Heart right ventricle (tissue), 16 donors: Measurements from ENCODE around the gene MAPK10. TPM values are rescaled to one million over a fixed set of nuclear protein-coding genes. Genes with fewer than 3 reads are reported as not detected.

ENCODE experiments used
- ATAC-seq, 8 donors: fragments of 200-7000 bp; cut with Tn5 transposase; one replicate each; pipeline ENCODE4 v1.9.1; 2020; ENCODE audit warnings: mild to moderate bottlenecking in 8 of 8, moderate library complexity in 8 of 8, moderate number of reproducible peaks in 1 of 8
- DNase-seq, 2 donors: peaks; one replicate each; pipeline ENCODE4 v3.0.0-alpha.2; 2020
- H3K27ac ChIP-seq, 10 donors: fragments of 200-600 bp; sonication (generic) in 2 of 10; one replicate each; pipeline versions ENCODE4 v1.5.0 to v1.8.0; 2020 to 2022; ENCODE audit warnings: mild to moderate bottlenecking in 3 of 10
- H3K27me3 ChIP-seq, 7 donors: fragments of 200-600 bp; one replicate each; pipeline ENCODE4 v1.8.0; 2021 to 2022; ENCODE audit warnings: mild to moderate bottlenecking in 2 of 7
- H3K36me3 ChIP-seq, 9 donors: fragments of 200-600 bp; sonication (generic) in 1 of 9; one replicate each; pipeline versions ENCODE4 v1.5.0 to v1.8.0; 2020 to 2022; ENCODE audit warnings: mild to moderate bottlenecking in 2 of 9
- H3K4me1 ChIP-seq, 9 donors: fragments of 200-600 bp; sonication (generic) in 1 of 9; one replicate each; pipeline versions ENCODE4 v1.5.0 to v1.8.0; 2020 to 2022; ENCODE audit warnings: mild to moderate bottlenecking in 4 of 9
- H3K4me3 ChIP-seq, 10 donors: fragments of 200-600 bp; sonication (generic) in 2 of 10; one replicate each; pipeline versions ENCODE4 v1.5.0 to v1.8.0; 2020 to 2022; ENCODE audit warnings: mild to moderate bottlenecking in 7 of 10, moderate library complexity in 2 of 10
- H3K9me3 ChIP-seq, 11 donors: fragments of 200-600 bp in 10 of 11; sonication (generic) in 2 of 11; one replicate each; pipeline versions ENCODE4 v1.5.0 to v1.8.0; 2013 to 2022; ENCODE audit warnings: mild to moderate bottlenecking in 2 of 11, control low read depth in 1 of 11, moderate library complexity in 1 of 11
- whole genome bisulfite sequencing, 2 donors: extraction: QIAGEN DNeasy Blood & Tissue Kit; methylation state at CpG; one replicate each; pipeline ENCODE4 v1.1.7; 2013; ENCODE audit warnings: inconsistent platforms in 1 of 2; 5-methylcytosine and 5-hydroxymethylcytosine counted together
- intact Hi-C, 10 donors: fragments of 100-400 bp; cut with DNase I; formaldehyde crosslinking; loops; one replicate each; pipeline versions ENCODE4 v1.11.1 to v1.14.2; 2022
- polyA plus RNA-seq, 2 donors: library from polyadenylated mRNA; stranded (reverse); fragments of 200-250 nt; gene quantifications; one replicate each; pipeline ENCODE4 v1.2.3, GENCODE V29; 2013
- total RNA-seq, 10 donors: library from RNA; stranded (reverse); fragmentation: NEBNext Ultra II Directional in 3 of 10; extraction: Animal tissue kit (Norgen Biotek cat#: 25700) in 3 of 10; gene quantifications; one replicate each; pipeline versions ENCODE4 v1.2.1 to v1.2.4, GENCODE V29; 2021 to 2023
- TF ChIP-seq, protein P1 (sequence below), 9 donors: fragments of 200-600 bp; sonication (generic) in 2 of 9; IDR thresholded peaks; one replicate each; pipeline versions ENCODE4 v1.5.0 to v1.8.0; 2021 to 2022; ENCODE audit warnings: antibody characterized with exemption in 9 of 9, mild to moderate bottlenecking in 5 of 9, moderate library complexity in 1 of 9
- donor health status: Arrhythmogenic right ventricular cardiomyopathy.
- donor health status: ischemic (EF 13 %, LVEDD 7.1; RV severe dilation, severe dysfunction).
- donor health status: healthy with polysubstance abuse.
- donor health status: DM: no; HTN: yes; CAD: no.
- donor health status: DM: no; HTN: no; CAD: no.
- donor health status: ischemic (EF 25% LVEDD 6.9; RV normal size, moderate dysfunction).
- donor health status: ischemic (EF 25% LVEDD 5.7; RV mildly dilated, moderate dysfunction).
- donor health status: healthy.
- donor health status: DM: yes; HTN: yes; CAD: no.
- donor health status: Ischemic cardiomyopathy.
- donor health status: ischemic (EF 35%, LVEDD 5.7; RV mildly dilated, moderate dysfunction).
- donor health status: nonischemic (EF 11% LVEDD 7.7; RV severe dilation, severe dysfunction).
- donor health status: DM: yes; HTN: yes; CAD: no.
- donor health status: PGD.
- donor health status: ischemic (EF 29% LVEDD 5.4; RV normal size, mild dysfunction).
- donor health status: nonischemic (EF 23%, LVEDD 6.1; RV moderate dilation, normal function).

Gene MAPK10
- total and polyA plus RNA-seq, 12 donors = 0.94 to 5.9 (median 2.6) TPM

DNA sequence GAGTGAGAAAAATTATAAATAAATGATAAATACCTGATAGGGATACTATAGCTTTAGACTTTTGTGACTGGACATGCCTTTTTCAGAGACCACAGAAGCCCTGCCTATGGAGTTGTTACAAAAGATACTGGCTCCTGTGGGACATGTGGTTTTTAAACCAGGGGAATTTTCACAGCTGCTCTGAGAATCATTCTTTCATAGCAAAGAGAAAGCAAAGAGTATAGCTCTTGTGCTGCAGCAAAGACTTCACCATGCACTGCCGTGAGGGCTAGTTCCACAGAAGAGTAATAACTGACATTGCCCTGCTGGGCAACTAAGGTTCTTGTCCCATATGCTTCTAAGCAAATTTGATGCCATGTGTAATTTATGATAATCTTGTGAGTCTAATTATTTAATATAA is 98.2 kb downstream of the MAPK10 start:
- H3K27me3 ChIP-seq = no peaks in the 10 kb centered on the region
- no peak for DNase-seq

DNA sequence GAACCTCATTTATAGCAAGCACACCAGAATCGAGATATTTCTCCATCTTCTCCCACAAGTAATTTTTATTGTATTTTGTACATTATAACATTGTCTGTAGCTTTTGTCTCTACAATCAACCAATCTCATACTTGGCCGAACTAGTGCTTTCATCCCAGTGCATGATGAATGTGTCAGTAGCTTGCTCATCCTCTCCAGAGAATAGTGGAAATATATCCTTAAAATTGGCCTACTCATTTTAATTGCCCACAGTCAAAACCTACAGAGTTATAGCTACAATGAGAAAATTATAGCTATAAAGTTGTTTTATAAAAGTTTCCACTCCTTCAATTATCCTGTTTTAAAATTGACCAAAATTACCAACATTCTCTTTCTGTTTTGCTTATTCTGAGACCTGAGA is 103.8 kb downstream of the MAPK10 start:
- 77 to 78% methylated on average over 2 of the region's 2 CpGs for WGBS, 2 donors
- TF ChIP-seq, protein P1, sequence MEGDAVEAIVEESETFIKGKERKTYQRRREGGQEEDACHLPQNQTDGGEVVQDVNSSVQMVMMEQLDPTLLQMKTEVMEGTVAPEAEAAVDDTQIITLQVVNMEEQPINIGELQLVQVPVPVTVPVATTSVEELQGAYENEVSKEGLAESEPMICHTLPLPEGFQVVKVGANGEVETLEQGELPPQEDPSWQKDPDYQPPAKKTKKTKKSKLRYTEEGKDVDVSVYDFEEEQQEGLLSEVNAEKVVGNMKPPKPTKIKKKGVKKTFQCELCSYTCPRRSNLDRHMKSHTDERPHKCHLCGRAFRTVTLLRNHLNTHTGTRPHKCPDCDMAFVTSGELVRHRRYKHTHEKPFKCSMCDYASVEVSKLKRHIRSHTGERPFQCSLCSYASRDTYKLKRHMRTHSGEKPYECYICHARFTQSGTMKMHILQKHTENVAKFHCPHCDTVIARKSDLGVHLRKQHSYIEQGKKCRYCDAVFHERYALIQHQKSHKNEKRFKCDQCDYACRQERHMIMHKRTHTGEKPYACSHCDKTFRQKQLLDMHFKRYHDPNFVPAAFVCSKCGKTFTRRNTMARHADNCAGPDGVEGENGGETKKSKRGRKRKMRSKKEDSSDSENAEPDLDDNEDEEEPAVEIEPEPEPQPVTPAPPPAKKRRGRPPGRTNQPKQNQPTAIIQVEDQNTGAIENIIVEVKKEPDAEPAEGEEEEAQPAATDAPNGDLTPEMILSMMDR (IDR thresholded peaks at IDR 0.05) = no peak
- Histone ChIP-seq H3K9me3 (no peaks in the 10 kb centered on the region), H3K27me3 (no peaks in the 10 kb centered on the region), H3K36me3 (no peaks in the 10 kb centered on the region), H3K4me1 (no peaks in the 10 kb centered on the region), H3K27ac (no peak overlapping the region), H3K4me3 (no peak overlapping the region)
- intact Hi-C loops = no loop called here
- ATAC-seq = no peak
- no peak for DNase-seq

More for the DNA sequence above, 98.2 kb downstream of the MAPK10 start:
- TF ChIP-seq, protein P1 (IDR thresholded peaks at IDR 0.05) = no peak
- no peaks in the 10 kb centered on the region for H3K9me3 ChIP-seq
- H3K4me1 ChIP-seq = no peaks in the 10 kb centered on the region
- no peak overlapping the region for H3K4me3 ChIP-seq
- H3K27ac ChIP-seq = no peak overlapping the region
- intact Hi-C loops = no loop called here
- no peaks in the 10 kb centered on the region for H3K36me3 ChIP-seq
- 57 to 60% methylated on average over 1 of the region's 1 CpG for WGBS, 2 donors
- ATAC-seq = no peak

DNA sequence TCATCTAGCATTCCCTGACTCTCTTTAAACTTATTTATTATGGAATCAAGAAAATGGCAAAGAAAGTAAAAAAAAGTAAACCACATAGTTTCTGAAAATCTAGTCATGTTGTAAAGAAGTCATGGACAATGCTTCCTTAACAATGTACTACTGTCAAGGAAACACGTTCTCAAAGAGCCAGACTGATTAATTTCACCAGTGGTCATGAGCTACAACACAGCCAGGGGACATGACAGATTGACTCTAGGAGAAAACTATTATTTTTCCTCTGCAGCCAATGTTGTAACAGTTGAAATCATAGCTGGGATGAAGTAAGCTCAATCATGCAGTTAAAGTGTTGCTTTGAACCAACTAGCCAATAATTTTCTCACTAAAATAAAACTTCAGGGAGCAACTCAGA is 109.2 kb downstream of the MAPK10 start:
- H3K36me3 ChIP-seq = no peaks in the 10 kb centered on the region
- no peaks in the 10 kb centered on the region for H3K4me1 ChIP-seq
- no peaks in the 10 kb centered on the region for H3K27me3 ChIP-seq
- H3K9me3 ChIP-seq = peaks cover 0 to 5% (median 0%) of the 10 kb centered on the region in 11 donors
- H3K27ac ChIP-seq = no peak overlapping the region
- ATAC-seq (no peak), DNase-seq (no peak)
- intact Hi-C loops = no loop called here
- TF ChIP-seq, protein P1 (IDR thresholded peaks at IDR 0.05) = no peak
- 62 to 63% methylated on average over 1 of the region's 1 CpG for WGBS, 2 donors
- H3K4me3 ChIP-seq = no peak overlapping the region

DNA sequence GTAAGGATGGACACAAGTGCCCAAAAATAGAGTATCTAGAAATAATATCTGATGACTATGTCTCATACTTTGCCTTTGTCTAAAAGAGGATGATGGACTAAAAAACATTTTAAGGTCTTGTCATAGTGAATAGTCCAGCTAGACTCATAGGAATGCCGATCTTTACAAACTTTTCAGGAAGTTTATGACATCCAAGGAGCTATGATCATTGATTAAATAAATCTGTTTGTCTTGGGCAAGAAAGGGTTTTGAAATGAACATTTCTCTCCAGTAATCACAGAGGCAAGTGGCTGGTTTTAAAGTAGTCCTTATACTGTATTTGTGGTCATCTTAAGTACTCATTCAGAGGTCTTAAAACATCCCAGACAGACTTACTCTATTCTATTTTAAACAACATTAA is 109.8 kb downstream of the MAPK10 start:
- 72 to 74% methylated on average over 1 of the region's 1 CpG for WGBS, 2 donors

More for the DNA sequence above, 109.8 kb downstream of the MAPK10 start:
- H3K36me3 ChIP-seq = no peaks in the 10 kb centered on the region
- peaks cover 0 to 5% (median 0%) of the 10 kb centered on the region in 11 donors for H3K9me3 ChIP-seq
- H3K4me3 ChIP-seq = no peak overlapping the region
- H3K4me1 ChIP-seq = no peaks in the 10 kb centered on the region
- TF ChIP-seq, protein P1 (IDR thresholded peaks at IDR 0.05) = no peak
- ATAC-seq = no peak
- DNase-seq = no peak
- intact Hi-C loops = no loop called here
- H3K27me3 ChIP-seq = no peaks in the 10 kb centered on the region
- H3K27ac ChIP-seq = no peak overlapping the region
